H1 (cell line): ENCODE measurements around the gene ARMS2.

Source experiments
- EP300 ChIP-seq, 2 experiments: IDR thresholded peaks; 1 replicate in 1 of 2; 2 replicates in 1 of 2; pipeline ENCODE4 v1.6.1; 2011 to 2012; ENCODE audit warnings: low read depth in 2 of 2, low read length in 2 of 2, mild to moderate bottlenecking in 2 of 2, borderline replicate concordance in 1 of 2, inconsistent platforms in 1 of 2, moderate library complexity in 1 of 2
- POLR2A ChIP-seq, 2 experiments: IDR thresholded peaks; 1 replicate in 1 of 2; 2 replicates in 1 of 2; pipeline ENCODE4 v1.6.1; 2011; ENCODE audit warnings: low read depth in 2 of 2, low read length in 2 of 2, mild to moderate bottlenecking in 2 of 2; ENCODE audit errors: control extremely low read depth in 1 of 2

DNA sequence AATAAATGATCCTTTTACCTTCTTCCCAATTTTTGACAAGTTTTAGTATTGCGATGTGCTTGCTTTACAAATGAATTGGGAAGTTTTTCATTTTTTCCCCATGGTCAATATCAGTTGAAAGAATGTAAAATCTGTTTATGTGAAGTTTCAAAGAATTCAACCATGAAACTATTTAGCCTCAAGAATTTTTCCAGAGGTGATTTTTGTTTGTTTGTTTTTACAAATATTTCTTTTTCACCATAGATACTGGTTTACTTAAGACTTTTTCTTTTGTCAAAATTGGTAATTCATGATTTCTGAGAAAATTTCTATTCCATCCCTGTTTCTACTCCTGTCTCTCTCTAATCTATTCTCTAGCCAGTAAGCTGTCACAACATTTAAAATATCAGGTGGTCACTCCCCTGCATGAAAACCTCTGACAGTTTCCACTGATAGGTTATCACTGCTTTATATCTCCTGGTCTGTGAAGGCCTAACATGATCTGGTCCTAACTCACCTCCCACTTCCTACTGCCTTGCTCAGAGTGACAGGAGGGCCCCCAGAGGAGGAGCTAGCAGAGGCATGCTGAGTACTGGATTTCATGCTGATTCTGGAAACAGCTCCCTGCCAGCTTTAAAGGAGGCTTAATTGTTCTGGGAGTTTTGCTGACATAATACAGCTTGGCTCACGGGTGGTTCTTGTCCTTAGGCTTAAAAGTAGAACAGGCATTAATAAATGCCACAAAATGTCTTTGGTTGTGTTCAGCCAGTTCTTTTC lies 7.6 kb upstream of the ARMS2 start:
- no peak for TF ChIP-seq EP300 (IDR thresholded peaks at IDR 0.05; ENCODE audit: borderline replicate concordance in 1 of 2, low read depth in 2 of 2, low read length in 2 of 2)
- TF ChIP-seq POLR2A (IDR thresholded peaks at IDR 0.05; ENCODE audit: control extremely low read depth in 1 of 2, low read depth in 2 of 2, low read length in 2 of 2): no peak
